ENCODE measurements around the gene SKOR1. TPM values are rescaled to one million over a fixed set of nuclear protein-coding genes. Genes with fewer than 3 reads are reported as not detected.

Gene SKOR1
- total and polyA plus RNA-seq, 2 of the 4 experiments (the other 2 are of a cell fraction): 0.03 TPM; not detected in 1

DNA sequence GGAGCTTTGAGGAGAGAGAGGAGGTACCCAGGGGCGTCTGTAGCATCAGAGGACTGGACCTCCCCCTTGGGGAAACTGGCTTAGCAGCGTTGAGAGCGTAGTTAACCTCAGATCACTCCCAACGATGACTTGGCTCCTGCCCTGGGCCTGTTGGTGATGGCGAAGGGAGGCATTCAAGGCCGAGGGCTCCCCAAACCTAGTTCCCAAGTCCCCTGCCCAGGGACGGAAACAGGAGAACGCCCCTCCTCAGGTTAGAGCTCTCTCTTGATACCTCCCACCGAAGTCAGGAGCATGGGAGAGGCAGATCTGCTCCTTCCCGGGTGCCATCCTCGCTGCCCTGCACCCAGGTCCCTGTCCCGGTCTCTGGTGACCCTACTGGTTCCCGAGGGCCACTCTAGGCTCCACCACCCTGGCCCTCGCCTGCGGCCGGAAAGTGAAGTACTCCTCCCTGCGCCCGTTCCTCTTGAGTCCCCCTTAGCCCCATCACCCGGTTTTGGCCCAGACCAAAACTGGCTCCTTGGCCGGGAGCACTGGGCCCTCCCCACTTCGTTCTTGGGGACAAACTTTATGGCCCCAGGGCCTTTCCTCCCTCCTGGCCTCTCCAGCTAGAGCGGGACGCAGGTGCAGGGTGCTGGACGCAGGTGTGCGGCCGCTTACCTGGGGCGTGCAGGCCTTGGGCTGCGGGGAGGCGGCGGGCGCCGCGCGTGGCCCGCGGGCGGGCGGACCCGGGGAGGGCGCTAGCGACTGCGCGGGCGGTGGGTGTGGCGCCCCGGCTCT, 2.6 kb upstream of the SKOR1 start (continued):
- no peak for TF ChIP-seq RAD21 (IDR thresholded peaks at IDR 0.05; ENCODE audit: low read length)

DNA sequence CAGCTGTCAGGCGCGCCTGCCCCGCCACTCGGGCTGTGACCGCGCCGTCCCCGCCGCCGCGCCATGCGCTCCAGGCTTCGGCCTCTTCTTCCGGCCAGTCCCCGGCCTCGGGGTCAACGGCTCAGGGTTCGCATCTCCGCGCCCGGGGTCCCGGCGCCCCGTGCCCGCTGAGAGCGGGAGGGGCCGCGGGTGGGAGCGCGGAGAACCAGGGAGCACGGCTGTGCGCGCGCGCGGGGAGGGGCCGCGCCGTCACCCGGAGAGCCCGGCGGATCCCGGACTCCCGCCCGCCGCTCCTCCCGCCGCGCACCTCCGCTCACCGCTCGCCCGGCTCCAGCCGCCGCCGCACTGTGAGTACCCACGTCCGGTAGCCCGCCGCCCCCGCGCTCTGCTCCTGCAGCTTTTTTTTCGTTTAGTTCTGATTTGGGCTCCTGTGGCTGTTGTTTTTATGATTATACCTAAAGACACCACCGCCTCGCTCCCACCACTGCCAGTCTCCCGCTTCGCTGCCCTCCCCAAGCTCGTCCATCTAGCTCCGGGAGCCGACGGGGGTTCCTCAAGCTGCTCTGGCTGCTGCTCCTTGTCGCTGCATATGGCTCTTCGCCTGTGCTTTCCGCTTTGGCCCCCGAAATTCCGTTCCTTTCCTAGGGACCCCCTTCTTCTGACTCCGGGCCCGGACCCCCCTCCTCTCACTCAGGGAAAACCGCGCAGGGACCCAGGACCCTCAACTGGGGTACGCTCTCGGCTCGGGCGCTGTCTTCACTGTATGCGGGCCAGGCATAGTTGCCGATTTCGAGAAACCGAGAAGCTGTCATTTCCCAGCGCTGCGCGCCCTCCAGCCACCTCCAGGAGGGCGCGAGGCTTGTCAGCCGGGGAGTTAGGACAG, 1.8 kb upstream of the SKOR1 start:
- intact Hi-C loops (cut with micrococcal nuclease) (no loop called here), in situ Hi-C loops (cut with MboI; ENCODE audit: low sequenced_read_pairs) (no loop called here), dilution Hi-C loops (cut with HindIII; ENCODE audit: low sequenced_read_pairs, unreplicated experiment) (no loop called here)
- Histone ChIP-seq H3K36me3 (ENCODE audit: control insufficient read depth, insufficient read depth, low read length) (no peaks in the 10 kb centered on the region), H3K14ac (replicated peaks; ENCODE audit: low read depth, low read length) (no peak overlapping the region), H2AK5ac (ENCODE audit: low read depth, low read length) (no peak overlapping the region), H2BK5ac (ENCODE audit: low read depth, low read length, poor library complexity, severe bottlenecking) (no peak overlapping the region), H3K18ac (ENCODE audit: low read depth, low read length) (no peak overlapping the region), H2BK120ac (ENCODE audit: low read depth, low read length) (no peak overlapping the region), H4K5ac (ENCODE audit: low read depth, low read length) (no peak overlapping the region), H3K4me3 (ENCODE audit: insufficient read depth, low read depth, low read length) (no peak overlapping the region), H3K27ac (ENCODE audit: insufficient read depth, low read length) (no peak overlapping the region), H3K9ac (ENCODE audit: low read depth, low read length) (no peak overlapping the region), H4K91ac (ENCODE audit: insufficient read depth, low read depth, low read length) (no peak overlapping the region), H2AK9ac (replicated peaks; ENCODE audit: low read depth, low read length, poor library complexity) (no peak overlapping the region), H2BK15ac (ENCODE audit: low read depth, low read length) (no peak overlapping the region), H3K23ac (ENCODE audit: low read depth, low read length) (no peak overlapping the region), H3K4me2 (ENCODE audit: low read depth, low read length) (no peak overlapping the region), H2BK20ac (ENCODE audit: low read depth, low read length) (no peak overlapping the region), H3K27me3 (ENCODE audit: control insufficient read depth, insufficient read depth, low read length) (peaks cover 93% of the 10 kb centered on the region), H3K4ac (ENCODE audit: low read depth, low read length) (no peak overlapping the region), H3K9me3 (ENCODE audit: control insufficient read depth, insufficient read depth, low read length) (peaks cover 21% of the 10 kb centered on the region), H3K4me1 (ENCODE audit: control insufficient read depth, insufficient read depth, low read length) (peaks cover 3% of the 10 kb centered on the region; the same call in 1 of the 2 replicates), H3K79me1 (ENCODE audit: low read depth in 1 of 2, low read length in 2 of 2) (no peaks in the 10 kb centered on the region), H4K8ac (ENCODE audit: low read depth in 2 of 2, low read length in 2 of 2) (no peak overlapping the region), H3K56ac (ENCODE audit: extremely low read depth, insufficient read depth, low read length) (no peak overlapping the region), H3K9me1 (ENCODE audit: insufficient read depth, low read length) (no peaks in the 10 kb centered on the region; the same call in 1 of the 2 replicates), H4K20me1 (ENCODE audit: insufficient read depth, low read length) (peaks cover 31% of the 10 kb centered on the region), H2AFZ (replicated peaks; ENCODE audit: low read length, poor library complexity) (no peak overlapping the region)
- CTCF ChIA-PET: no interaction called here
- POLR2A ChIA-PET (ENCODE audit: unreplicated experiment): no interaction called here
- no TSS peak for BruUV-seq (replicated peaks)
- WGBS, 2 experiments (ENCODE audit: extremely low coverage in 2 of 2, insufficient read length in 1 of 2): 3% methylated on average over 37 of the region's 94 CpGs; no CpG with 5 or more reads in 1 of the 2 experiments
- ATAC-seq (ENCODE audit: low read depth) (no peak), DNase-seq (no peak)
- TF ChIP-seq MAFK (IDR thresholded peaks at IDR 0.05; ENCODE audit: low read depth, low read length) (no peak), BHLHE40 (IDR thresholded peaks at IDR 0.05; ENCODE audit: low read depth, low read length) (no peak), CEBPB (IDR thresholded peaks at IDR 0.05; ENCODE audit: low read depth, low read length) (no peak), SMC3 (IDR thresholded peaks at IDR 0.05; ENCODE audit: low read depth, low read length) (no peak), RFX5 (IDR thresholded peaks at IDR 0.05; ENCODE audit: low read depth, low read length) (no peak), CHD1 (IDR thresholded peaks at IDR 0.05; ENCODE audit: low read depth, low read length) (no peak), MXI1 (IDR thresholded peaks at IDR 0.05; ENCODE audit: borderline replicate concordance, low read depth, low read length) (no peak), RAD21 (IDR thresholded peaks at IDR 0.05; ENCODE audit: low read length) (no peak)
- TF ChIP-seq, protein P1, sequence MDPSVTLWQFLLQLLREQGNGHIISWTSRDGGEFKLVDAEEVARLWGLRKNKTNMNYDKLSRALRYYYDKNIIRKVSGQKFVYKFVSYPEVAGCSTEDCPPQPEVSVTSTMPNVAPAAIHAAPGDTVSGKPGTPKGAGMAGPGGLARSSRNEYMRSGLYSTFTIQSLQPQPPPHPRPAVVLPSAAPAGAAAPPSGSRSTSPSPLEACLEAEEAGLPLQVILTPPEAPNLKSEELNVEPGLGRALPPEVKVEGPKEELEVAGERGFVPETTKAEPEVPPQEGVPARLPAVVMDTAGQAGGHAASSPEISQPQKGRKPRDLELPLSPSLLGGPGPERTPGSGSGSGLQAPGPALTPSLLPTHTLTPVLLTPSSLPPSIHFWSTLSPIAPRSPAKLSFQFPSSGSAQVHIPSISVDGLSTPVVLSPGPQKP (IDR thresholded peaks at IDR 0.05; ENCODE audit: borderline replicate concordance, low read depth, low read length): no peak
- TF ChIP-seq, protein P2, sequence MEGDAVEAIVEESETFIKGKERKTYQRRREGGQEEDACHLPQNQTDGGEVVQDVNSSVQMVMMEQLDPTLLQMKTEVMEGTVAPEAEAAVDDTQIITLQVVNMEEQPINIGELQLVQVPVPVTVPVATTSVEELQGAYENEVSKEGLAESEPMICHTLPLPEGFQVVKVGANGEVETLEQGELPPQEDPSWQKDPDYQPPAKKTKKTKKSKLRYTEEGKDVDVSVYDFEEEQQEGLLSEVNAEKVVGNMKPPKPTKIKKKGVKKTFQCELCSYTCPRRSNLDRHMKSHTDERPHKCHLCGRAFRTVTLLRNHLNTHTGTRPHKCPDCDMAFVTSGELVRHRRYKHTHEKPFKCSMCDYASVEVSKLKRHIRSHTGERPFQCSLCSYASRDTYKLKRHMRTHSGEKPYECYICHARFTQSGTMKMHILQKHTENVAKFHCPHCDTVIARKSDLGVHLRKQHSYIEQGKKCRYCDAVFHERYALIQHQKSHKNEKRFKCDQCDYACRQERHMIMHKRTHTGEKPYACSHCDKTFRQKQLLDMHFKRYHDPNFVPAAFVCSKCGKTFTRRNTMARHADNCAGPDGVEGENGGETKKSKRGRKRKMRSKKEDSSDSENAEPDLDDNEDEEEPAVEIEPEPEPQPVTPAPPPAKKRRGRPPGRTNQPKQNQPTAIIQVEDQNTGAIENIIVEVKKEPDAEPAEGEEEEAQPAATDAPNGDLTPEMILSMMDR (conservative IDR thresholded peaks at IDR 0.05; ENCODE audit: low read depth, low read length): no peak
